Uterus (tissue), 2 donors: ENCODE results near the gene VRK1.

Experiments
- POLR2A ChIP-seq, 2 donors: fragments of 450-650 bp; IDR thresholded peaks; one replicate each; pipeline ENCODE4 v1.6.1; 2016; ENCODE audit warnings: antibody characterized with exemption in 2 of 2, mild to moderate bottlenecking in 1 of 2, moderate library complexity in 1 of 2
- TF ChIP-seq, protein P1 (sequence below), 4 experiments: fragments of 200-600 bp in 2 of 4; fragments of 450-650 bp in 2 of 4; sonication (generic) in 2 of 4; IDR thresholded peaks; one replicate each; pipeline ENCODE4 v1.5.1; 2016 to 2019; ENCODE audit warnings: antibody characterized with exemption in 4 of 4, mild to moderate bottlenecking in 2 of 4, moderate library complexity in 1 of 4

DNA sequence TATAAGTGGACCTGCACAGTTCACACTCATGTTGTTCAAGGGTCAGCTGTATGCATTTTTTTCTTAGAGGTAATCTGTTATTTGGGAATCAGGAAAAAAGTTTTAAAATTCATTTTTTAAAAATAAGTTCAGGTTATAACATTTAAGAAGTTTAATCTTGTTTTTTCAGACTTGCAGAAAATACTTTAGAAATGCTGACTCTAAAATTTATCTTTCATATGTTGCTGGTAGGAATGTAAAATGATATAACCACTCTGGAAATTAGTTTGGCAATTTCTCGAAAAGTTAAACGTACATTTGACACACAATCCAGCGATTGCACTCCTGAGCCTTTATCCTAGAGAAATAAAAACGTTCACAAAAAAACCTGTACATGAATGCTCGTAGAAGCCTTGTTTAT lies 4.7 kb downstream of the VRK1 start:
- TF ChIP-seq, protein P1, sequence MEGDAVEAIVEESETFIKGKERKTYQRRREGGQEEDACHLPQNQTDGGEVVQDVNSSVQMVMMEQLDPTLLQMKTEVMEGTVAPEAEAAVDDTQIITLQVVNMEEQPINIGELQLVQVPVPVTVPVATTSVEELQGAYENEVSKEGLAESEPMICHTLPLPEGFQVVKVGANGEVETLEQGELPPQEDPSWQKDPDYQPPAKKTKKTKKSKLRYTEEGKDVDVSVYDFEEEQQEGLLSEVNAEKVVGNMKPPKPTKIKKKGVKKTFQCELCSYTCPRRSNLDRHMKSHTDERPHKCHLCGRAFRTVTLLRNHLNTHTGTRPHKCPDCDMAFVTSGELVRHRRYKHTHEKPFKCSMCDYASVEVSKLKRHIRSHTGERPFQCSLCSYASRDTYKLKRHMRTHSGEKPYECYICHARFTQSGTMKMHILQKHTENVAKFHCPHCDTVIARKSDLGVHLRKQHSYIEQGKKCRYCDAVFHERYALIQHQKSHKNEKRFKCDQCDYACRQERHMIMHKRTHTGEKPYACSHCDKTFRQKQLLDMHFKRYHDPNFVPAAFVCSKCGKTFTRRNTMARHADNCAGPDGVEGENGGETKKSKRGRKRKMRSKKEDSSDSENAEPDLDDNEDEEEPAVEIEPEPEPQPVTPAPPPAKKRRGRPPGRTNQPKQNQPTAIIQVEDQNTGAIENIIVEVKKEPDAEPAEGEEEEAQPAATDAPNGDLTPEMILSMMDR (IDR thresholded peaks at IDR 0.05), result no peak
- TF ChIP-seq POLR2A (IDR thresholded peaks at IDR 0.05), result no peak
